HG02852 (cell line): ENCODE measurements around the gene CYP2A13.
"Not testable (repeated sequence)": the region's sequence is repeated elsewhere in the genome, so short reads cannot be mapped to it uniquely, and the experiment has no call there.

ENCODE experiments used
- ATAC-seq: cut with Tn5 transposase; IDR thresholded peaks from one replicate; pipeline ENCODE4 v1.9.1; 2021; ENCODE audit warnings: mild to moderate bottlenecking, moderate library complexity; ENCODE audit not compliant: unreplicated experiment

Gene CYP2A13

GRCh38 chr19:41088151-41088550, at the start of gene CYP2A13:
TSS of gene CYP2A13 (plus strand) at chr19:41088451. CDS start at chr19:41088472, 21 bp downstream.
- ATAC-seq, result no peak

- no peak for ATAC-seq
Measured at GRCh38 chr19:41039806-41040205, 48.4 kb upstream of the CYP2A13 start.

GRCh38 chr19:41045095-41045494, 43.2 kb upstream of the CYP2A13 start:
- ATAC-seq, result not testable (repeated sequence)

GRCh38 chr19:41050426-41050825, 37.8 kb upstream of the CYP2A13 start:
- no peak for ATAC-seq

GRCh38 chr19:41052162-41052561, 36.1 kb upstream of the CYP2A13 start:
- not testable (repeated sequence) for ATAC-seq

- ATAC-seq, result not testable (repeated sequence)
Measured at GRCh38 chr19:41053331-41053730, 34.9 kb upstream of the CYP2A13 start.

GRCh38 chr19:41064974-41065569, 23.2 kb upstream of the CYP2A13 start:
- no peak for ATAC-seq

- ATAC-seq, result no peak
Measured at GRCh38 chr19:41076286-41076685, 12.0 kb upstream of the CYP2A13 start.

GRCh38 chr19:41083516-41083915, 4.7 kb upstream of the CYP2A13 start:
- no peak for ATAC-seq

- no peak for ATAC-seq
Measured at GRCh38 chr19:41085748-41086415, 2.4 kb upstream of the CYP2A13 start.

- no peak for ATAC-seq
Measured at GRCh38 chr19:41089959-41090358, 1.7 kb downstream of the CYP2A13 start.

- no peak for ATAC-seq
Measured at GRCh38 chr19:41095703-41096102, 7.5 kb downstream of the CYP2A13 start.

- no peak for ATAC-seq
Measured at GRCh38 chr19:41096353-41096752, 8.1 kb downstream of the CYP2A13 start.

GRCh38 chr19:41097302-41097701, 9.1 kb downstream of the CYP2A13 start:
- no peak for ATAC-seq

GRCh38 chr19:41098762-41099161, 10.5 kb downstream of the CYP2A13 start:
- no peak for ATAC-seq

- ATAC-seq, result not testable (repeated sequence)
Measured at GRCh38 chr19:41102210-41102609, 14.0 kb downstream of the CYP2A13 start.

- ATAC-seq, result no peak
Measured at GRCh38 chr19:41106177-41106576, 17.9 kb downstream of the CYP2A13 start.

GRCh38 chr19:41111296-41111695, 23.0 kb downstream of the CYP2A13 start:
- ATAC-seq, result no peak

- no peak for ATAC-seq
Measured at GRCh38 chr19:41111750-41112295, 23.6 kb downstream of the CYP2A13 start.

GRCh38 chr19:41112728-41113290, 24.6 kb downstream of the CYP2A13 start:
- no peak for ATAC-seq

GRCh38 chr19:41114132-41114531, 25.9 kb downstream of the CYP2A13 start, which contains the start of gene CYP2F1:
TSS of gene CYP2F1 (plus strand) at chr19:41114432. CDS start at chr19:41116189, 1,757 bp downstream.
- ATAC-seq, result no peak

- ATAC-seq, result no peak
Measured at GRCh38 chr19:41116261-41116660, 28.0 kb downstream of the CYP2A13 start.
